Effector memory CD4-positive, alpha-beta T cell (primary cell): ENCODE results near the gene AURKAIP1.

Experiments used
- DNase-seq, 3 donors: peaks; one replicate each; pipeline ENCODE4 v3.0.0-alpha.2; 2020
- H3K27ac ChIP-seq: 2 replicates; pipeline ENCODE4 v1.7.0; 2013; ENCODE audit warnings: mild to moderate bottlenecking, low read length, moderate library complexity; ENCODE audit not compliant: insufficient read depth, poor library complexity, severe bottlenecking
- H3K27me3 ChIP-seq: replicated peaks from 2 replicates; pipeline ENCODE4 v1.7.0; 2013; ENCODE audit warnings: mild to moderate bottlenecking, low read length; ENCODE audit not compliant: insufficient read depth, control insufficient read depth, poor library complexity, severe bottlenecking
- H3K36me3 ChIP-seq: 2 replicates; pipeline ENCODE4 v1.7.0; 2013; ENCODE audit warnings: mild to moderate bottlenecking, low read length, moderate library complexity; ENCODE audit not compliant: control insufficient read depth, insufficient read depth
- H3K4me1 ChIP-seq: 2 replicates; pipeline ENCODE4 v1.7.0; 2013; ENCODE audit warnings: low read length, mild to moderate bottlenecking; ENCODE audit not compliant: control insufficient read depth, insufficient read depth, poor library complexity, severe bottlenecking
- H3K4me3 ChIP-seq: 2 replicates; pipeline ENCODE4 v1.7.0; 2013; ENCODE audit warnings: low read length, low read depth, mild to moderate bottlenecking; ENCODE audit not compliant: insufficient read depth, poor library complexity, severe bottlenecking
- H3K9me3 ChIP-seq: 2 replicates; pipeline ENCODE4 v1.7.0; 2013; ENCODE audit warnings: mild to moderate bottlenecking, low read length, moderate library complexity; ENCODE audit not compliant: control insufficient read depth
- total RNA-seq, 3 donors: gene quantifications; one replicate each; lab custom pipeline; 2026; lab: John Stamatoyannopoulos, UW

AURKAIP1 gene
- 21.4 to 49.1 (median 32.9) reads per million in 3 donors for total RNA-seq

- H3K27me3 ChIP-seq, result no peaks in the 10 kb centered on the region
- peaks cover 34% of the 10 kb centered on the region for H3K4me1 ChIP-seq
- peak within 1 kb of the TSS; percentile 78 for H3K4me3 ChIP-seq
- H3K27ac ChIP-seq, result peak within 1 kb of the TSS; percentile 85
- H3K36me3 ChIP-seq, result no peaks in the 10 kb centered on the region
- no peaks in the 10 kb centered on the region for H3K9me3 ChIP-seq
- peak; percentile 93 to 96 (median 94) for DNase-seq
Measured at GRCh38 chr1:1374929-1375662, at the start of gene AURKAIP1. AURKAIP1 (minus strand) TSS chr1:1375207; CDS start chr1:1374756, 451 bp downstream.

DNA sequence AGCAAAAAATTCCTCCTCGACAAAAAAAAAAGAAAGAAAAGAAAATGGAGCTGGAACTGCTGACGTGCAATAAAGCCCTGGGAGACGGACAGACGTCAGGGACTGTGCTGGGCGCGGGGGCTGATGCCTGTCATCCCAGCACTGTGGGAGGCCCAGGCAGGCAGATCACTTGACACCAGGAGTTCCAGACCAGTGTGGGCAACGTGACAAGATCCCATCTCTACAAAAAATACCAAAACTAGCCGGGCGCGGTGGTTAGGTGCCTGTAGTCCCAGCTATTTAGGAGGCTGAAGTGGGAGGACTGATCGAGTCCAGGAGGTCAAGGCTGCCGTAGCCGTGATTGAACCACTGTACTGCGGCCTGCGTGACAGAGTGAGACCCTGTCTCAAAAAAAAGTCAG lies 49.7 kb upstream of the AURKAIP1 start:
- Histone ChIP-seq H3K9me3 (no peaks in the 10 kb centered on the region), H3K4me3 (no peak overlapping the region), H3K36me3 (no peaks in the 10 kb centered on the region), H3K4me1 (peaks cover 7% of the 10 kb centered on the region), H3K27me3 (peaks cover 24% of the 10 kb centered on the region), H3K27ac (no peak overlapping the region)
- DNase-seq, result no peak

DNA sequence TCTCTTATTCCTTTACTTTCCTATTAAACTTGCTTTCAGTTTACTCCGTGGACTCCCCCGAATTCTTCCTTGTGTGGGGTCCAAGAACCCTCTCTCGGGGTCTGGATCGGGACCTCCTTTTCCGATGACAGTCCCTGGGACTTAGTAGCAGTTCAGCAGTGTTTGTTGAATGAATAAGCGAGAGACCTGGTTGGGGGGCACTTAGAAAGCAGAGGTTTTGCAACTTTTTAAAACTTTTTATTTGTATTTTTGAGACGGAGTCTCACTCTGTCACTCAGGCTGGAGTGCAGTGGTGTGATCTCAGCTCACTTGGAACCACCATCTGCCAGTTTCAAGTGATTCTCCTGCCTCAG lies 48.2 kb upstream of the AURKAIP1 start:
- no peak for DNase-seq
- no peak overlapping the region for H3K27ac ChIP-seq
- H3K9me3 ChIP-seq, result no peaks in the 10 kb centered on the region
- no peaks in the 10 kb centered on the region for H3K36me3 ChIP-seq
- H3K27me3 ChIP-seq, result peaks cover 24% of the 10 kb centered on the region
- H3K4me1 ChIP-seq, result peaks cover 7% of the 10 kb centered on the region
- H3K4me3 ChIP-seq, result no peak overlapping the region

GRCh38 chr1:1422465-1423244 lies 47.6 kb upstream of the AURKAIP1 start:
- no peaks in the 10 kb centered on the region for H3K9me3 ChIP-seq
- no peak overlapping the region for H3K4me3 ChIP-seq
- H3K4me1 ChIP-seq, result peaks cover 7% of the 10 kb centered on the region
- DNase-seq, result no peak
- no peak overlapping the region for H3K27ac ChIP-seq
- no peaks in the 10 kb centered on the region for H3K36me3 ChIP-seq
- H3K27me3 ChIP-seq, result peaks cover 24% of the 10 kb centered on the region

DNA sequence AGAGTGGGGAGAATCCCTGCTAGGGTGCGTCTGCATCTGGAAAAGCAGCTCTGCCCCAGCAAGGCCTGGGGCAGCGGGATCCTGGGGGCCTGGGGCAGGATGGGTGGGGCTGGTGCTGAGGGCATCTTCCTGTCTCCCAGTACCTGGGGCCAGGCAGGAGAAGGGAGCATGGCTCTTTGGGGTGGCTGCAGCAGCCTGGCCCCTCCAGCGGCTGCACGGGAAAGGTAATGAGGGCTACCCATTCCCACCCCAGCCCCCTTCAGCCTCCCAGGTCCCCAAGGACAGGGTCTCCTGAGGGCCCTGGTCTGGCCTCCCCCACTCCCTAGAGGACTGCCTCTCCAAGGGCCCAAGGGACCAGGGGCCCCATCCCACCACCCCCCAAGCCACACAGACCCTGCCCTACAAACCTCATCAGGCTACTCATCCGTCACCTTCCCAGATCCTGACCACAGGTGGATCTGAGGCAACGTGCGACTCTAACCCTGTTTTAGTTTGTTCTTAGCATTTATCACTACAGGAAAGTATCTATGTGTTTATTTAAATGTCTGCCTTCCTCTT lies 47.0 kb upstream of the AURKAIP1 start:
- no peak for DNase-seq
- H3K9me3 ChIP-seq, result no peaks in the 10 kb centered on the region
- no peak overlapping the region for H3K27ac ChIP-seq
- H3K36me3 ChIP-seq, result no peaks in the 10 kb centered on the region
- no peak overlapping the region for H3K4me3 ChIP-seq
- peaks cover 21% of the 10 kb centered on the region for H3K27me3 ChIP-seq
- peaks cover 5% of the 10 kb centered on the region for H3K4me1 ChIP-seq

- H3K27me3 ChIP-seq, result peaks cover 14% of the 10 kb centered on the region
- H3K27ac ChIP-seq, result no peak within 1 kb of the TSS
- H3K4me3 ChIP-seq, result no peak within 1 kb of the TSS
- no peaks in the 10 kb centered on the region for H3K36me3 ChIP-seq
- no peaks in the 10 kb centered on the region for H3K9me3 ChIP-seq
- DNase-seq, result no peak
- H3K4me1 ChIP-seq, result peaks cover under 1% of the 10 kb centered on the region
Measured at GRCh38 chr1:1421147-1421906, 46.3 kb upstream of the AURKAIP1 start, which contains the start of gene ANKRD65. ANKRD65 (minus strand) TSS chr1:1421276; CDS start chr1:1421005, 271 bp downstream.

DNA sequence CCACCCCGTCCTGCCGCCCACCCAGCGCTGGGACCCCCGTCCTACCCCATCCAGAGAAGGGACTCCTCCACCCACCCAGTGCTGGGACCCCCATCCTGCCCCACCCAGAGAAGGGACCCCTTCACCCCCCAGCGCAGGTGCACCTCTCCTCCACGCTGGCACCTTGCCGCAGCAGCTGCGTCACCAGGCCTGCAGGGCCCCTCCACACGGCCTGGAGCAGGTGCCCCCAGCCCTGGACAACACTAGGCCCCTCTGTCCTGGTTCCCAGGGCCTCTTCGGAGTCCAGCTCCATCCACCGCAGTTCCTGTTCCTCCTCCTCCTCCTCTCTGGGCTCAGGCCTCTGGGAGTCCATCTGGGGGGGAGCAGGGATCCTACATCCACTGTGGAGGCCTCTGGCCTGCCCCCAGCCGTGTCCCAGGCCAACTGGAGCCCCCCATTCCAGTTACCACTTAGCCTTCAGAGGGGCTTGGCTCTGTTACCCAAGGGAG lies 45.7 kb upstream of the AURKAIP1 start:
- H3K36me3 ChIP-seq, result no peaks in the 10 kb centered on the region
- H3K4me3 ChIP-seq, result no peak overlapping the region
- H3K27me3 ChIP-seq, result peaks cover 13% of the 10 kb centered on the region
- no peak overlapping the region for H3K27ac ChIP-seq
- no peaks in the 10 kb centered on the region for H3K9me3 ChIP-seq
- H3K4me1 ChIP-seq, result no peaks in the 10 kb centered on the region
- no peak for DNase-seq

- no peaks in the 10 kb centered on the region for H3K9me3 ChIP-seq
- H3K4me3 ChIP-seq, result no peak overlapping the region
- H3K4me1 ChIP-seq, result no peaks in the 10 kb centered on the region
- DNase-seq, result no peak
- no peaks in the 10 kb centered on the region for H3K36me3 ChIP-seq
- peaks cover 13% of the 10 kb centered on the region for H3K27me3 ChIP-seq
- no peak overlapping the region for H3K27ac ChIP-seq
Measured at GRCh38 chr1:1419813-1420653, 45.0 kb upstream of the AURKAIP1 start.

DNA sequence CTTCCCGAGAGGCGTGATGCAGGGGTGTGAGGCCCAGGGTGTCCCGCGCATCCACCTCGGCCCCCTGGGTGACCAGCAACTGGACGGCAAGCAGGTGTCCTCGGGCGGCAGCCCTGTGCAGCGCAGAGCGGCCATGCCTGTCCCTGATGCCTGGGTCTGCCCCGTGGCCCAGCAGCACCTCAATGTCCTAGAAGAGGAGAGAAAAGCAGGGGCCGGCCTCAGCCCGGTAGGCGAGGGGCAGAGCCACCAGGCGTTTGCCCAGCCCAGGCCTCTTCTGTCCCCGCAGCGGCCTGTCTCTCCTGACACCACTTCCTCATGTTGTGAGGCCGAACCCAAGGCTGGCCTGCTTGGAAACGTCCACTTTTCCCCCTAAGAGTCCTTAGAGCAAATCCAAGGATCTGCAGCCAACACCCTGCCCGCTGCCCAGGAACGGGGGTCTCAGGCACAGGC lies 44.4 kb upstream of the AURKAIP1 start:
- H3K27me3 ChIP-seq, result peaks cover 13% of the 10 kb centered on the region
- no peaks in the 10 kb centered on the region for H3K36me3 ChIP-seq
- no peak for DNase-seq
- no peak overlapping the region for H3K4me3 ChIP-seq
- H3K9me3 ChIP-seq, result no peaks in the 10 kb centered on the region
- no peak overlapping the region for H3K27ac ChIP-seq
- H3K4me1 ChIP-seq, result no peaks in the 10 kb centered on the region
